SU-DHL-6 (cell line): Measurements from ENCODE around the gene CHST2.

Source experiments
- H2AFZ ChIP-seq: fragments of 200-600 bp; sonication (generic); 2 replicates; pipeline ENCODE4 v1.6.1; 2014; ENCODE audit warnings: low read depth, mild to moderate bottlenecking, moderate library complexity, mixed read lengths, antibody characterized with exemption, low read length; ENCODE audit not compliant: severe bottlenecking
- H3F3A ChIP-seq: fragments of 200-600 bp; shearing (Covaris generic); 2 replicates; pipeline ENCODE4 v1.6.0; 2016; ENCODE audit warnings: antibody characterized with exemption, mild to moderate bottlenecking; ENCODE audit not compliant: insufficient read depth
- H3K27ac ChIP-seq: fragments of 200-600 bp; sonication (generic); 2 replicates; pipeline ENCODE4 v1.5.1; 2016; ENCODE audit warnings: low read depth, mild to moderate bottlenecking, low read length, moderate library complexity, mixed read lengths
- H3K27me3 ChIP-seq: fragments of 200-600 bp; sonication (generic), shearing (Covaris generic); 2 replicates; pipeline ENCODE4 v1.6.0; 2014; ENCODE audit warnings: mild to moderate bottlenecking, low read length
- H3K36me3 ChIP-seq: fragments of 200-600 bp; sonication (generic); 2 replicates; pipeline ENCODE4 v1.6.1; 2014; ENCODE audit warnings: mild to moderate bottlenecking, low read length, mixed read lengths
- H3K4me2 ChIP-seq: fragments of 300-600, 200-600 bp; shearing (Covaris generic), sonication (generic); 2 replicates; pipeline ENCODE4 v1.6.0; 2014; ENCODE audit warnings: low read length, low read depth, mild to moderate bottlenecking; ENCODE audit not compliant: poor library complexity, severe bottlenecking
- H3K4me3 ChIP-seq: fragments of 200-600 bp; sonication (generic); 2 replicates; pipeline ENCODE4 v1.5.1; 2014; ENCODE audit warnings: antibody characterized with exemption, low read length, mild to moderate bottlenecking, mixed read lengths; ENCODE audit not compliant: insufficient read depth, poor library complexity, severe bottlenecking
- H3K79me2 ChIP-seq: fragments of 200-600 bp; sonication (generic); 2 replicates; pipeline ENCODE4 v1.6.1; 2014; ENCODE audit warnings: mild to moderate bottlenecking, low read length, moderate library complexity; ENCODE audit not compliant: insufficient read depth
- H3K9ac ChIP-seq: fragments of 200-600 bp; sonication (generic); 2 replicates; pipeline ENCODE4 v1.7.0; 2014; ENCODE audit warnings: mild to moderate bottlenecking, low read length
- H3K9me2 ChIP-seq: fragments of 200-600 bp; sonication (generic); replicated peaks from 2 replicates; pipeline ENCODE4 v1.6.1; 2014; ENCODE audit warnings: low read length; ENCODE audit not compliant: insufficient read depth
- H3K9me3 ChIP-seq: fragments of 200-600 bp; sonication (generic); 2 replicates; pipeline ENCODE4 v1.6.1; 2014; ENCODE audit warnings: low read length, mixed read lengths; ENCODE audit not compliant: insufficient read depth
- H4K20me1 ChIP-seq: fragments of 200-600 bp; sonication (generic); 2 replicates; pipeline ENCODE4 v1.6.1; 2014; ENCODE audit warnings: low read depth, mild to moderate bottlenecking, antibody characterized with exemption, low read length, moderate library complexity, mixed read lengths
- CTCF ChIP-seq: fragments of 200-600 bp; sonication (generic); IDR thresholded peaks from one replicate; pipeline ENCODE4 v1.5.1; 2017; ENCODE audit warnings: antibody characterized with exemption, mild to moderate bottlenecking, low read length, moderate library complexity; ENCODE audit not compliant: insufficient read depth, poor library complexity, severe bottlenecking
- EZH2phosphoT487 ChIP-seq: fragments of 200-600 bp; sonication (generic), shearing (Covaris generic); conservative IDR thresholded peaks from 2 replicates; pipeline ENCODE4 v1.6.1; 2018; ENCODE audit warnings: mild to moderate bottlenecking, antibody characterized with exemption, low read length, moderate library complexity, mixed read lengths

Gene CHST2

GRCh38 chr3:143088835-143089234 is 30.7 kb upstream of the CHST2 start:
- H3K36me3 ChIP-seq, result no peaks in the 10 kb centered on the region
- no peaks in the 10 kb centered on the region for H4K20me1 ChIP-seq
- no peaks in the 10 kb centered on the region for H3K9me2 ChIP-seq
- H3K9me3 ChIP-seq, result no peaks in the 10 kb centered on the region
- H3K27ac ChIP-seq, result no peak overlapping the region
- TF ChIP-seq EZH2phosphoT487 (no peak), CTCF (no peak)
- H3K4me3 ChIP-seq, result no peak overlapping the region
- H3K9ac ChIP-seq, result no peak overlapping the region
- H3K4me2 ChIP-seq, result no peak overlapping the region
- H2AFZ ChIP-seq, result no peak overlapping the region
- H3K27me3 ChIP-seq, result no peaks in the 10 kb centered on the region
- no peaks in the 10 kb centered on the region for H3F3A ChIP-seq
- H3K79me2 ChIP-seq, result no peaks in the 10 kb centered on the region

GRCh38 chr3:143089965-143090364 is 29.6 kb upstream of the CHST2 start:
- no peak overlapping the region for H3K4me3 ChIP-seq
- no peaks in the 10 kb centered on the region for H3K9me3 ChIP-seq
- H3K27ac ChIP-seq, result no peak overlapping the region

GRCh38 chr3:143090486-143090885 is 29.1 kb upstream of the CHST2 start:
- no peaks in the 10 kb centered on the region for H4K20me1 ChIP-seq
- no peaks in the 10 kb centered on the region for H3K79me2 ChIP-seq
- H3K9me2 ChIP-seq, result no peaks in the 10 kb centered on the region
- no peak overlapping the region for H3K4me2 ChIP-seq
- H3K9me3 ChIP-seq, result peaks cover 3% of the 10 kb centered on the region; the same call in 1 of the 2 replicates
- TF ChIP-seq CTCF (no peak), EZH2phosphoT487 (no peak)
- H3K27ac ChIP-seq, result no peak overlapping the region
- no peak overlapping the region for H3K9ac ChIP-seq
- H3F3A ChIP-seq, result no peaks in the 10 kb centered on the region
- H3K27me3 ChIP-seq, result no peaks in the 10 kb centered on the region
- H3K4me3 ChIP-seq, result no peak overlapping the region
- no peaks in the 10 kb centered on the region for H3K36me3 ChIP-seq
- no peak overlapping the region for H2AFZ ChIP-seq

More at GRCh38 chr3:143089965-143090364, 29.6 kb upstream of the CHST2 start:
- H3K9ac ChIP-seq, result no peak overlapping the region
- H4K20me1 ChIP-seq, result no peaks in the 10 kb centered on the region
- no peaks in the 10 kb centered on the region for H3F3A ChIP-seq
- H2AFZ ChIP-seq, result no peak overlapping the region
- no peak for TF ChIP-seq EZH2phosphoT487
- TF ChIP-seq CTCF, result no peak
- H3K9me2 ChIP-seq, result no peaks in the 10 kb centered on the region
- H3K36me3 ChIP-seq, result no peaks in the 10 kb centered on the region
- no peaks in the 10 kb centered on the region for H3K79me2 ChIP-seq
- no peak overlapping the region for H3K4me2 ChIP-seq
- H3K27me3 ChIP-seq, result no peaks in the 10 kb centered on the region
